Endothelial cell of umbilical vein (primary cell): Measurements from ENCODE around the gene TSPAN18. TPM values are rescaled to one million over a fixed set of nuclear protein-coding genes. Genes with fewer than 3 reads are reported as not detected.
A peak's percentile ranks its signal among the peaks of the same experiment; 100 is the strongest.

Experiments
- BruUV-seq: library from RNA; stranded (reverse); fragments of 400-500 nt; replicated peaks from 2 replicates; lab custom pipeline; 2021; lab: Mats Ljungman, UMichigan
- CTCF ChIA-PET: fragments of 300-600, 350-600 bp; sonication (Branson Sonifier 250); formaldehyde crosslinking; loops from one replicate; lab custom pipeline; 2021; ENCODE audit warnings: antibody characterized with exemption, inconsistent platforms; lab: Charles Lee
- POLR2A ChIA-PET: fragments of 300-600, 350-600 bp; sonication (Branson Sonifier 250); formaldehyde crosslinking; loops from one replicate; lab custom pipeline; 2021; ENCODE audit warnings: antibody characterized with exemption, inconsistent platforms; lab: Charles Lee
- DNase-seq: peaks from one replicate; pipeline ENCODE4 v3.0.0-alpha.2; 2011; ENCODE audit warnings: low read depth, low spot score
- FAIRE-seq: peaks from 2 replicates; lab custom pipeline; 2011; peaks lifted over from hg19 to GRCh38; lab: Jason Lieb, UNC
- H2AFZ ChIP-seq: 2 replicates; pipeline ENCODE4 v1.6.0; 2012; ENCODE audit warnings: low read depth, low read length, control low read depth, inconsistent platforms
- H3K27ac ChIP-seq: 2 replicates; pipeline ENCODE4 v1.5.1; 2011; ENCODE audit warnings: low read depth, mild to moderate bottlenecking, control low read depth, low read length, moderate library complexity; ENCODE audit not compliant: insufficient read depth
- H3K27me3 ChIP-seq, 2 experiments: 2 replicates each; pipeline versions ENCODE4 v1.6.0 to v1.6.1; 2011; ENCODE audit warnings: low read length in 2 of 2, mixed read lengths in 1 of 2; ENCODE audit not compliant: control insufficient read depth in 2 of 2, insufficient read depth in 2 of 2
- H3K36me3 ChIP-seq, 2 experiments: 2 replicates in 1 of 2; 3 replicates in 1 of 2; pipeline ENCODE4 v1.5.1; 2011; ENCODE audit warnings: low read length in 2 of 2, mild to moderate bottlenecking in 1 of 2, moderate library complexity in 1 of 2; ENCODE audit not compliant: control insufficient read depth in 2 of 2, insufficient read depth in 2 of 2; ENCODE audit errors: extremely low read depth in 1 of 2
- H3K4me1 ChIP-seq: 3 replicates; pipeline ENCODE4 v1.5.1; 2011; ENCODE audit warnings: mild to moderate bottlenecking, low read length; ENCODE audit not compliant: control insufficient read depth, insufficient read depth; ENCODE audit errors: extremely low read depth
- H3K4me2 ChIP-seq: 2 replicates; pipeline ENCODE4 v1.6.1; 2011; ENCODE audit warnings: low read length, control low read depth, mixed read lengths; ENCODE audit not compliant: insufficient read depth
- H3K4me3 ChIP-seq, 3 experiments: fragments of 200-600 bp in 1 of 3; sonication (generic), shearing (Covaris generic) in 1 of 3; replicated peaks in 1 of 3; 2 replicates each; pipeline ENCODE4 v1.5.1; 2011 to 2016; ENCODE audit warnings: control low read depth in 3 of 3, low read length in 3 of 3, mild to moderate bottlenecking in 2 of 3, inconsistent platforms in 1 of 3, low read depth in 1 of 3, moderate library complexity in 1 of 3; ENCODE audit not compliant: insufficient read depth in 1 of 3
- H3K79me2 ChIP-seq: 2 replicates; pipeline ENCODE4 v1.6.0; 2012; ENCODE audit warnings: low read length, inconsistent platforms; ENCODE audit not compliant: control insufficient read depth, insufficient read depth
- H3K9ac ChIP-seq: replicated peaks from 2 replicates; pipeline ENCODE3; 2011; ENCODE audit warnings: low read length, control low read depth; ENCODE audit not compliant: insufficient read depth; ENCODE audit errors: extremely low read depth
- H3K9me1 ChIP-seq: replicated peaks from 3 replicates; pipeline ENCODE4 v1.6.0; 2011; ENCODE audit warnings: mild to moderate bottlenecking, low read length; ENCODE audit not compliant: control insufficient read depth, insufficient read depth; ENCODE audit errors: extremely low read depth
- H3K9me3 ChIP-seq: replicated peaks from 2 replicates; pipeline ENCODE4 v1.5.1; 2012; ENCODE audit warnings: low read length, inconsistent platforms; ENCODE audit not compliant: control insufficient read depth, insufficient read depth
- H4K20me1 ChIP-seq: replicated peaks from 2 replicates; pipeline ENCODE3; 2011; ENCODE audit warnings: mild to moderate bottlenecking, low read length; ENCODE audit not compliant: control insufficient read depth, insufficient read depth; ENCODE audit errors: extremely low read depth
- EZH2 ChIP-seq: IDR thresholded peaks from 2 replicates; pipeline ENCODE4 v1.6.1; 2012; ENCODE audit warnings: borderline replicate concordance, low read depth, mild to moderate bottlenecking, moderate library complexity, low read length, inconsistent platforms; ENCODE audit not compliant: severe bottlenecking
- FOS ChIP-seq: IDR thresholded peaks from 2 replicates; pipeline ENCODE4 v1.6.1; 2011; ENCODE audit warnings: mild to moderate bottlenecking, low read length, moderate library complexity, borderline replicate concordance; ENCODE audit not compliant: insufficient read depth
- GATA2 ChIP-seq: IDR thresholded peaks from 2 replicates; pipeline ENCODE4 v1.7.0; 2011; ENCODE audit warnings: low read depth, mild to moderate bottlenecking, moderate library complexity, mixed read lengths, low read length; ENCODE audit not compliant: insufficient read length, insufficient read depth
- JUN ChIP-seq: IDR thresholded peaks from 2 replicates; pipeline ENCODE4 v1.6.1; 2011; ENCODE audit warnings: borderline replicate concordance, low read depth; ENCODE audit not compliant: insufficient read length, insufficient read depth
- MYC ChIP-seq: IDR thresholded peaks from one replicate; pipeline ENCODE4 v1.6.1; 2011; ENCODE audit warnings: mild to moderate bottlenecking, low read depth, low read length
- POLR2A ChIP-seq: IDR thresholded peaks from 2 replicates; pipeline ENCODE4 v1.6.1; 2012; ENCODE audit warnings: low read depth, mild to moderate bottlenecking, control low read depth, low read length
- POLR2AphosphoS5 ChIP-seq: IDR thresholded peaks from 2 replicates; pipeline ENCODE4 v1.6.1; 2012; ENCODE audit warnings: low read depth, mild to moderate bottlenecking, control low read depth, low read length, moderate library complexity; ENCODE audit not compliant: insufficient read depth
- dilution Hi-C: fragments of 300-500 bp; cut with MboI; formaldehyde crosslinking; loops from one replicate; pipeline ENCODE4 v1.15.0; 2019; ENCODE audit warnings: low sequenced_read_pairs; ENCODE audit not compliant: extremely low pct_ligation_motif_present
- intact Hi-C: fragments of 100-400 bp; cut with micrococcal nuclease; formaldehyde crosslinking; loops from one replicate; pipeline ENCODE4 v1.10.0; 2022
- polyA plus RNA-seq, 4 experiments: library from polyadenylated mRNA; depleted of rRNA in 3 of 4; stranded (reverse) in 3 of 4; unstranded in 1 of 4; fragments of >200 nt; gene quantifications; 2 replicates each; pipeline versions ENCODE4 v1.2.1 to v1.2.3, GENCODE V29; 2011 to 2012; ENCODE audit warnings: missing spikeins in 1 of 4
- total RNA-seq: library from RNA; stranded (reverse); gene quantifications from 2 replicates; pipeline ENCODE4 v1.2.3, GENCODE V29; 2021
- TF ChIP-seq, protein P1 (sequence below): IDR thresholded peaks from 2 replicates; pipeline ENCODE4 v1.6.1; 2011; ENCODE audit not compliant: insufficient read depth, insufficient read length
- TF ChIP-seq, protein P2 (sequence below), 2 donors: IDR thresholded peaks; 1 replicate in 1 of 2; 2 replicates in 1 of 2; pipeline ENCODE4 v1.5.1; 2011; ENCODE audit warnings: low read length in 2 of 2, mild to moderate bottlenecking in 2 of 2, moderate library complexity in 2 of 2, control low read depth in 1 of 2, inconsistent platforms in 1 of 2, low read depth in 1 of 2; ENCODE audit not compliant: insufficient read depth in 1 of 2; ENCODE audit errors: extremely low read depth in 1 of 2

Gene TSPAN18
- total and polyA plus RNA-seq, 2 donors (not counting 3 experiments of a cell fraction or from before 2014, with no cell fraction given) = 32.2 to 118 TPM

DNA sequence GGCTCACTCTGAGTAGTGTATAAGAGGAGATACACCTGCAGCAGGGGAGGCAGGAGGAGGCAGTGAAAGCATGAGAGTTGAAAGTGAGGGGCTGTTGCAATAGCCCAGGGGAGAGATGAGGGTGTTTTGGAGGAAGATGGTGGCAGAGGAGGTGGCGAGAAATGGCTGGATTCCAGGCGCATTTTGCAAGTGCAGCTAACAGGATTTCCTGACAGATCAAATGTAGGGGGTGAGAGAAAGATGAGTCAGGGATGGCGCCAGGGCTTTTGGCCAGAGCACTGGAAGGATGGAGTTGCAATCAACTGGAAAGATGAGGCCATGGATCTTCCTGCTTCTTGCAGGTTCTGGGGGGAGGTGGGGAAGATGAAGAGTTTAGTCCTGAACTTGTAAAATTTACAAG, 16.8 kb upstream of the TSPAN18 start:
- dilution Hi-C loops = no loop called here
- no peaks in the 10 kb centered on the region for H4K20me1 ChIP-seq
- ChIA-PET CTCF (interaction anchor here (1.3 to 1.7 kb wide), 2 partner anchors 78 to 201 kb away, joined by 4 to 5 read pairs; no protein-coding TSS in a partner anchor), POLR2A (no interaction called here)
- no peaks in the 10 kb centered on the region for H3K27me3 ChIP-seq
- peaks cover 25% of the 10 kb centered on the region for H3K4me1 ChIP-seq
- H3K9me1 ChIP-seq = no peaks in the 10 kb centered on the region
- no peaks in the 10 kb centered on the region for H3K79me2 ChIP-seq
- H3K9me3 ChIP-seq = no peaks in the 10 kb centered on the region
- no TSS peak for BruUV-seq
- TF ChIP-seq JUN (peak; percentile 41), POLR2AphosphoS5 (peak; percentile 24), FOS (peak; percentile 58), EZH2 (no peak)
- TF ChIP-seq, protein P1, sequence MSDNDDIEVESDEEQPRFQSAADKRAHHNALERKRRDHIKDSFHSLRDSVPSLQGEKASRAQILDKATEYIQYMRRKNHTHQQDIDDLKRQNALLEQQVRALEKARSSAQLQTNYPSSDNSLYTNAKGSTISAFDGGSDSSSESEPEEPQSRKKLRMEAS = no peak
- no peaks in the 10 kb centered on the region for H3K36me3 ChIP-seq
- no peak overlapping the region for H3K9ac ChIP-seq
- peak; percentile 59 for DNase-seq
- H3K27ac ChIP-seq = no peak overlapping the region
- H3K4me2 ChIP-seq = peak overlapping the region; percentile 11
- H2AFZ ChIP-seq = no peak overlapping the region
- intact Hi-C loops = no loop called here
- peak; percentile 77 for FAIRE-seq
- H3K4me3 ChIP-seq = no peak overlapping the region

- Histone ChIP-seq H3K36me3 (no peaks in the 10 kb centered on the region), H3K79me2 (no peaks in the 10 kb centered on the region), H3K9me1 (no peaks in the 10 kb centered on the region), H3K4me2 (no peak overlapping the region), H2AFZ (no peak overlapping the region), H3K27ac (no peak overlapping the region), H3K9ac (no peak overlapping the region), H3K27me3 (no peaks in the 10 kb centered on the region), H3K4me1 (peaks cover 25% of the 10 kb centered on the region), H3K9me3 (no peaks in the 10 kb centered on the region), H4K20me1 (no peaks in the 10 kb centered on the region), H3K4me3 (no peak overlapping the region)
- dilution Hi-C loops (no loop called here), intact Hi-C loops (no loop called here)
- no peak for FAIRE-seq
- TF ChIP-seq POLR2A (no peak), JUN (no peak), FOS (no peak), EZH2 (no peak), GATA2 (no peak), MYC (no peak), POLR2AphosphoS5 (no peak)
- TF ChIP-seq, protein P2, sequence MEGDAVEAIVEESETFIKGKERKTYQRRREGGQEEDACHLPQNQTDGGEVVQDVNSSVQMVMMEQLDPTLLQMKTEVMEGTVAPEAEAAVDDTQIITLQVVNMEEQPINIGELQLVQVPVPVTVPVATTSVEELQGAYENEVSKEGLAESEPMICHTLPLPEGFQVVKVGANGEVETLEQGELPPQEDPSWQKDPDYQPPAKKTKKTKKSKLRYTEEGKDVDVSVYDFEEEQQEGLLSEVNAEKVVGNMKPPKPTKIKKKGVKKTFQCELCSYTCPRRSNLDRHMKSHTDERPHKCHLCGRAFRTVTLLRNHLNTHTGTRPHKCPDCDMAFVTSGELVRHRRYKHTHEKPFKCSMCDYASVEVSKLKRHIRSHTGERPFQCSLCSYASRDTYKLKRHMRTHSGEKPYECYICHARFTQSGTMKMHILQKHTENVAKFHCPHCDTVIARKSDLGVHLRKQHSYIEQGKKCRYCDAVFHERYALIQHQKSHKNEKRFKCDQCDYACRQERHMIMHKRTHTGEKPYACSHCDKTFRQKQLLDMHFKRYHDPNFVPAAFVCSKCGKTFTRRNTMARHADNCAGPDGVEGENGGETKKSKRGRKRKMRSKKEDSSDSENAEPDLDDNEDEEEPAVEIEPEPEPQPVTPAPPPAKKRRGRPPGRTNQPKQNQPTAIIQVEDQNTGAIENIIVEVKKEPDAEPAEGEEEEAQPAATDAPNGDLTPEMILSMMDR (IDR thresholded peaks at IDR 0.05; ENCODE audit: extremely low read depth in 1 of 2, insufficient read depth in 1 of 2, low read depth in 1 of 2, low read length in 2 of 2) = no peak
- TF ChIP-seq, protein P1 = no peak
- ChIA-PET CTCF (no interaction called here), POLR2A (no interaction called here)
- BruUV-seq = no TSS peak
- no peak for DNase-seq
Measured at GRCh38 chr11:44711113-44711786, 15.5 kb upstream of the TSPAN18 start.
